Measurements from ENCODE around the gene SMIM7. TPM values are rescaled to one million over a fixed set of nuclear protein-coding genes. Genes with fewer than 3 reads are reported as not detected.

The SMIM7 gene
- total RNA-seq, 2 experiments from 2014 or later = 56.1 to 56.3 TPM

DNA sequence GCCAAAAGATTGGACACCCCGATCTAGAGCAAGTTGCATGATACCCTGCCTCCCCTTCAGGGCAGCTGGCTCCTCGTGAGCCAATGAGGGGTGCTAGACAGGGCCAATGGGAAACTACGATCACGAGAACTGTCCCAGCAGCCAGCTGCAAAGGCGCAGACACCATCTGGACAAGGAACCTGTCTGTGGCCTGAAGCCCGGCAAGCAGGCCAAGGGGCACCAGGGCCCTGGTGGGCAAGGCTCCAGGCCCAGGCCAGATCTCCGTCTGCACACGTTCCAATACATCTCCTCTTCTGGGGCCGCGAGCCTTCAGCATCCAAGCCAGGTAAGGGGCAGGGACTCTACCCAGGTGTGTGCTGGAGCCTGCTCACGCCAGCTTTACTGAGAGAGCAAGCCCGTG lies 52.1 kb downstream of the SMIM7 start:
- CTCF ChIA-PET = interaction anchor here (0.6 kb wide), 1 partner anchor 106 kb away, joined by 4 read pairs; no protein-coding TSS in a partner anchor
- POLR2A ChIA-PET = no interaction called here

DNA sequence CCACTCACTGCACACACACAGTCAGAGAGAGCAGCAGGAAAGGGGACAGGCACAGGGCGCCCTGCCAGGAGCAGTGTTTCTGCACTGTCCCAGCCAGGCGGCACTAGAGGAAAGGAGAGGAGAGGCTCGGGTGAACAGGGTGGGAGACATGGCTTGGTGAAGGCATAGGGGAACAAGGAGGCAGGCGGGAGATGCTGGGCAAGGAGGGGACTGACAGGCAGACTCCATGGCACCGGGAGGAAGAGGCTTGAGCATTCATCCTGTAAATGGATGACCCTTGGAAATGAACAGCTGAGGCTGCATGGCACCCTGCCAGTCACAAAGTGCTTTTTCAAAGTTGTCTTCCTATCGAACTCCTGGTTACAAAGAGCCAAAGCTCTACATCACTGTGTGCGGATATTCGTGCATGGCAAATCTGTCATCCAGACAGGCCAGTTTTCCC lies 54.4 kb downstream of the SMIM7 start:
- CTCF ChIA-PET = no interaction called here
- POLR2A ChIA-PET = no interaction called here

DNA sequence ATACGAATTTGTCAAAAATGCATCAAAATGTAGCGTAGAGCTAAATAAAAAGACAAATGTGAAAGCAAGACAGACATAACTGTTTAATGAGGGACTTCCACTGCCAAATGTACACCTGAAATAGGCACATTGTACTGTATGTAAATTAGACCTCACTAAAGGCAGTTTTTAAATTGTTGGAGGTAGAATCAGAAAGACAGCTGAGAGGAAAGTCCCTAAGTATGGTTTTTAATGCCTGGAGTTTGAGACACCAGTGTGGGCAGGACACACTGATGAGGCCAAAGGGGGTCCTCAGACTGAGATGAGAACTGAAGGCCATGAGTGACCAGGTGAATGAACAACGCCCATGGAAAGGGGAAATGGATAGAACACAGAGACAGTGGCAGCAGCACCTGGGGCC lies 54.8 kb downstream of the SMIM7 start:
- POLR2A ChIA-PET = no interaction called here

DNA sequence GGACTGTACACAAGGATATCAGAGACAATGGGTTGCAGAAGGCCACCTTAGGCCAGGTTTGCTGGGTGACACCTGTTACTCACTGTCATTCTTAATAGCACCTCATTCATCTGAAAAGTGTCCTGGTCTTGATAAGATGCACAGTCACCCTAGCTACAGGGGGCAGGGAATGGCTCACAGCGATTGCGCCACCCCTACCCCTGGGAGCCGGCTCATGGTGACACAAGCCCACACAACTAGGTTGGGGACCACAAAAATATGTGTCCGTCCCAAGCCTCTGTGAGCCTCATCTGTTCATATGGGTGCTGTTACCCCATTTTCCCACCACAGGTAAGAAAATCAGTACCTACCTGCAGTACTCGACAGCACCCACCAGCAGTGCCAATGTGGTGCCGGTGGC lies 55.3 kb downstream of the SMIM7 start:
- POLR2A ChIA-PET = no interaction called here
- CTCF ChIA-PET = no interaction called here

More for the DNA sequence above, 54.8 kb downstream of the SMIM7 start:
- CTCF ChIA-PET = no interaction called here

DNA sequence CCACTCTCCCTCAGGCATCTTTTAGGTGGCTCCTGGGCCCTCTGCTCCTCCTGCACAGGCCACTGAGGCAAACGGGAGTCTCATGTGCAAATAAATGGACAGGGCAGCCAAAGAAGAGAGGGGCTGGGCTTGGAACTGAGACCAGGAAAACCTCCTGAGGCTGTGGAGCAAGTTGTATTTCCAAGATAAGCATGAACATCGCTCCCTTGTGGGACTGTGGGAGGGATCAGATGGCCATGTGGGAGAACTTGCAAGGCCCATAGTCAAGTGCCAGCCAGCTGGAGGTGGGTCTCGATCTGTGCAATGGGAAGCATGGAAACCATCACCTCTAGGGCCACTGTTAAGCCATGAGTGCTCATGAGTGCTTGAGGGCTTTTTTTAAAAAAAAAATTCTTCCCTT lies 56.9 kb downstream of the SMIM7 start:
- POLR2A ChIA-PET = no interaction called here
- CTCF ChIA-PET = no interaction called here

DNA sequence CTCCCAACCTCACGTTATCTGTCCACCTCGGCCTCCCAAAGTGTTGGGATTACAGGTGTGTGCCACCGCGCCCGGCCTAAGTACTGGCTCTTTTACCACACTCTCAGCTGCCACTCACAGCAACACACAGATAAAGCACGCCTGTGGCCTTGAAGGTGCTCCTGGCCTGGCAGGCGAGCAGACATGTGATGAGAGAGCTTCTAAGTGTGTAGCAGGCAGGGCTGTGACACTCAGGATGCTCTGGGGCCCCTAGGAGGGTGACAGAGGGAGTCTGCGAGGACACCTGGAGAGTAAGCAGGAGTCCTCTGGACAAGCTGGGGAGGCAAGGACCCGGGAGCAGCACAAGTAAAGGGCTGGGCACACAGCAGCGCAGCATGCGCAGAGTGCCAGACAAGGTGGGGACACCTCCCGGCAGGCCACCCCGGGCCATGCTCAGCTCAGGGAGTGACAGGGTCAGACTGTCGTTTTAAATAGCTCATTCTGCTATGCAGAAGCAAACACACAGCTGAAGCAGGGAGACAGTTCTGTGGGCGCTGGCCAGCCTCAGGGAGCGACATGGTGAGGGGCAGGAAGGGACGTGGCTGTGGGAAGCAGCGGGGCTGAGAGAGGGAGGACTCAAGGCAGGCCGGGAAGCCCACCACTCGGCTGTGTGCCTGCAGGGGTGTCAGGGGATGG lies 58.4 kb downstream of the SMIM7 start:
- POLR2A ChIA-PET = interaction anchor here (0.6 kb wide), 1 partner anchor 92 kb away, joined by 3 read pairs; no protein-coding TSS in a partner anchor
- CTCF ChIA-PET = interaction anchor here (0.9 kb wide), 1 partner anchor 28 kb away, joined by 3 read pairs; no protein-coding TSS in a partner anchor

DNA sequence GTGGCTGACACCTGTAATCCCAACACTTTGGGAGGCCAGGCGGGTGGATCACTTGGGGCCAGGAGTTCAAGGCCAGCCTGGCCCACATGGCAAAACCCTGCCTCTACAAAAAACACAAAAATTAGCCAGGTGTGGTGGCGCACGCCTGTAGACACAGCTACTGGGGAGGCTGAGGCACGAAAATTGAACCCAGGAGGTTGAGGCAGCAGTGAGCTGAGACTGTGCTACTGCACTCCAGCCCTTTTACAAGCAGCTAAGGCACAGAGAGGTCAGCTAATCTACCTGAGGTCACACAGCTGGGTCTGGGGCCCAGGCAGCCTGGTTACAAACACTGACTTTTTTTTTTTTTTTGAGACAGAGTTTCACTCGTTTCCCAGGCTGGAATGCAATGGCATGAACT lies 59.1 kb downstream of the SMIM7 start:
- POLR2A ChIA-PET = interaction anchor here (0.6 kb wide), 1 partner anchor 92 kb away, joined by 3 read pairs; no protein-coding TSS in a partner anchor
- CTCF ChIA-PET = interaction anchor here (0.9 kb wide), 1 partner anchor 27 kb away, joined by 3 read pairs; no protein-coding TSS in a partner anchor

DNA sequence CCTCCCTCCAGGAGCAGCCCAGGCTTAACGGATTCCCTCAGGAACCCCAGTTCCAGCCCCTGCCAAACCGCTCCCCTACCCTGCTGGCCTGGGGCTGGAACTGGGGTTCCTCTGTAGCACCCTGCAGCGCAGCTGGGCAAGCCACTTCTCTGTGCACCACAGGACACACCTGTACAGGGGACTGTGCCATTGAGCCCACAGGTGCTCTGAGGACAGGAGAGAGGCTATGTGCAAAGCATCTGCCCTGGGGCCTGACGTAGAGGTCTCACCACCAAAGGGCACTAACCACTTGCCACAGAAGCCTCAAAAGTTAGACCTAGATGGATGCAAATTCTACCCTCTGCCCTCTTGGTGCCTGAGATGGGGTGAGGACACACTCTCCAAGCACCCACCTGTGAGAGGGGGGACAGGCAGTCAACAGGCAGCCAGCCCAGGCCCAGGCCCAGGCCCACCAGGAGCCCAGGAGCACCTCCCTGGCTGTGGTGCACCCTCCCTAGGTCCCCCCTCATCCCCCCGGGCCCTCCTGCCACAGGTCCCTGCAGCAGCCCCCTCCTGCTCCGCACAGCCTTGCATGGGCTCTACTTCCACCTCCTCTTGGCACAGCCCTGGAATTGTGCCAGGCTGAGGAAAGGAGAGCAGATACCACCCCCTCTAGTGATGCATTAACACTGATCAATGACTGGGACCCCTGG lies 60.1 kb downstream of the SMIM7 start:
- CTCF ChIA-PET = no interaction called here
- POLR2A ChIA-PET = no interaction called here

DNA sequence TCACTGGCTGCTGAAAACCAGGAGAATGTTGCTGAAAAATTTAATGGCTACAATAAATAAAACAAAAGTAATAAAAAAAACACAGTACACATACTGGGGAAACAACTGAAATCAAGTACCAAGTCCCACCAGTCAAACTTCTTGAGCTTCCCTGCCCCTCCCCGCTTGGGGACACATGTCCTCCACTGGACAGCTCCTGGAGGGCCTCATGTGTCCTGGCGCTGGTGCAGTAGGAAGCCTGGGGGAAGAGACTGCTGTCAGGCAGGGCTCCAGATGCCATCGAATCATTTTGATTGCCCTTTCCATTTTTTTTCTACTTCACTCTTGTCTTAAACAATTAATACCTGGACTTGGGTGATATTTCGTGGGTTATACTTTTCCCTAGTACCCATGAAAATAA lies 61.1 kb downstream of the SMIM7 start:
- ChIA-PET POLR2A (no interaction called here), CTCF (no interaction called here)

DNA sequence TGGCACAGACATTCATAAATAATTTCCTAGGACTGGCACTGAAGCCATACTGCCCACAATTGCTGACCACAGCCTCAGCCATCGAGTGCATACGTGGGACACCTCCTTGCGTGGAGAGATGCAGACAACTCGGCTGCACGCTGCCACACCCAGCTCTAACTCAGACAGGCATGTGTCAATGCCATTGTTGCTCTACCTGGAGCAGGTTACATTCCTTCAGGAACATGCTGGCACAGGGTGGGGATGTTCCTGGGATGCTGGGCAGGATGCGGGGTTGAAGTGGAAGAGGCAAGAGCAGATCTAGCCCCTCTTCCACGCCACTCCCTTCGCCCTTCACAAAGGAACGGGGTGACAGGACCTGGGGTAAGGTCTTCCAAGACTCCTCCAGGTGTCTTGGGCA lies 63.5 kb downstream of the SMIM7 start:
- POLR2A ChIA-PET = no interaction called here
- CTCF ChIA-PET = no interaction called here

Other genes starting within 250 kb of the SMIM7 start
- 10 to 100 TPM; 28.2 to 32.4 TPM for gene EPS15L1, start 188.2 kb downstream of the SMIM7 start, total RNA-seq
- under 1 TPM in 1 of 2 experiments, not detected in 1; 0.21 TPM for gene CALR3, start 164.0 kb downstream of the SMIM7 start, total RNA-seq
- gene C19orf44, start 163.8 kb downstream of the SMIM7 start, total RNA-seq = 1 to 10 TPM; 5.1 to 5.5 TPM
- 10 to 100 TPM; 73.5 to 75.5 TPM for gene CHERP, start 117.7 kb downstream of the SMIM7 start, total RNA-seq
- gene SLC35E1, start 87.7 kb downstream of the SMIM7 start, total RNA-seq = 10 to 100 TPM; 54.3 to 56.1 TPM
- gene MED26, start 31.9 kb downstream of the SMIM7 start, total RNA-seq = 10 to 100 TPM; 15.3 to 16.6 TPM
- gene TMEM38A, start 995 bp upstream of the SMIM7 start, total RNA-seq = under 1 TPM; 0.61 to 0.92 TPM
- gene NWD1, start 59.7 kb upstream of the SMIM7 start, total RNA-seq = not detected
- 10 to 100 TPM; 29.9 to 31.3 TPM for gene SIN3B, start 169.3 kb upstream of the SMIM7 start, total RNA-seq
- not detected for gene F2RL3, start 228.9 kb upstream of the SMIM7 start, total RNA-seq